NT2/D1 (cell line): ENCODE measurements around the gene OSGEP.

ENCODE experiments used
- DNase-seq: peaks from one replicate; pipeline ENCODE4 v3.0.0-alpha.2; 2011; ENCODE audit warnings: low read depth, low spot score
- H3K27me3 ChIP-seq: 2 replicates; pipeline ENCODE4 v1.6.0; 2011; ENCODE audit warnings: mild to moderate bottlenecking; ENCODE audit not compliant: insufficient read length, insufficient read depth
- H3K36me3 ChIP-seq: 2 replicates; pipeline ENCODE4 v1.6.1; 2011; ENCODE audit warnings: mild to moderate bottlenecking, low read length, mixed read lengths; ENCODE audit not compliant: insufficient read depth, insufficient read length
- H3K4me1 ChIP-seq: 2 replicates; pipeline ENCODE4 v1.5.1; 2011; ENCODE audit not compliant: insufficient read depth, insufficient read length
- H3K4me3 ChIP-seq: 2 replicates; pipeline ENCODE4 v1.5.1; 2011; ENCODE audit warnings: low read depth; ENCODE audit not compliant: insufficient read length
- H3K9ac ChIP-seq: 2 replicates; pipeline ENCODE4 v1.6.0; 2011; ENCODE audit warnings: low read depth; ENCODE audit not compliant: insufficient read length
- H3K9me3 ChIP-seq: 2 replicates; pipeline ENCODE4 v1.5.1; 2011; ENCODE audit warnings: mild to moderate bottlenecking, low read length; ENCODE audit not compliant: insufficient read depth
- SUZ12 ChIP-seq: IDR thresholded peaks from 2 replicates; pipeline ENCODE4 v1.6.1; 2011; ENCODE audit not compliant: insufficient read length, insufficient read depth; ENCODE audit errors: extremely low read depth
- YY1 ChIP-seq: IDR thresholded peaks from 2 replicates; pipeline ENCODE4 v1.6.1; 2011; ENCODE audit not compliant: insufficient read length, insufficient read depth
- ZNF274 ChIP-seq: IDR thresholded peaks from 2 replicates; pipeline ENCODE4 v1.6.1; 2011; ENCODE audit warnings: mild to moderate bottlenecking, low read depth, low read length

The OSGEP gene

DNA sequence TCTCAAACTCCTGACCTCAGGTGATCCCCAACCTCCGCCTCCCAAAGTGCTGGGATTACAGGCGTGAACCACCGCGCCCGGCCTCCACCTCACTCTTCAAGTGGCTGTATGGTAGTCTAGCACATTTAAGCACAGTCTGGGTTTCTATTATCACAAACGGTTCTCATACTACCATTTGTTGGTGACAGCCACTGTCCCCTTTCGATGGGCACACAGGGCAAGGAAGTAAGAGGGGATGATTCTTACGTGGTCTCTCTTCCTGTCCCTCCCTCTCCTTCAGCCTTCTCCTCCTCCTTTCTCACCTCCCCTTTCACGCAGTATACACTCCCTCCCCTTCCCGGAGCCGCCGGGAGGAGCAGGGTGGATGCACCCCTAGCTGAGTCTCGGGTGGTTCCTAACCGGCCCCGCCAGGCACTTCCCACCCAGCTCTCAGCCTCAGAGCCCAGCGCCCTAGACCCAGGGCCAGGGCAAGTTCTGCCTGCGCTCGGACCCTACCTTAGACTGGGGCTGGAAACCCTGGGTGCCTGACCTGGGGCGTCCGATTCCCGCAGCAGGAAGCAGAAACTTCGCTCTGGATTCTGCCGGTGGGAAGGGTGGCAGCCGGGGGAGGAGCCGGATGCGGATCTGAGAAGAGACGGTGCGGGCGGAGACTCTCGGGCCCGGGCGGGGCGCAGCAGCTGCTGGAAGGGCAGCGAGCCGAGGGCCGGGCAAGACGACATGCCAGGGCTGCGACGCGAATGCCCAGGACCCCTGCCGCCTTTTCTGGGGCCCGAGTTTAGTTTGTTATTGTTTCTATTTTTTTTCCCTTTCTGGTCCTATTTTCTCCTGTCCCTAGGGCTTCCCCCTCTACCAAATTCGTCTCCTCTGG, 41.5 kb downstream of the OSGEP start, which contains the start of gene TEP1:
Gene TEP1 (minus strand): TSS at position 626 of the 868 bp plus-strand sequence. CDS start 5,062 bp downstream, outside the sequence.
- Histone ChIP-seq H3K4me1 (no peaks in the 10 kb centered on the region), H3K9me3 (no peaks in the 10 kb centered on the region), H3K36me3 (peaks cover 3% of the 10 kb centered on the region), H3K9ac (peak within 1 kb of the TSS; percentile 81), H3K4me3 (peak within 1 kb of the TSS; percentile 83), H3K27me3 (peaks cover 5% of the 10 kb centered on the region)
- TF ChIP-seq YY1 (no peak), ZNF274 (no peak), SUZ12 (no peak)
- DNase-seq, result peak; percentile 46

DNA sequence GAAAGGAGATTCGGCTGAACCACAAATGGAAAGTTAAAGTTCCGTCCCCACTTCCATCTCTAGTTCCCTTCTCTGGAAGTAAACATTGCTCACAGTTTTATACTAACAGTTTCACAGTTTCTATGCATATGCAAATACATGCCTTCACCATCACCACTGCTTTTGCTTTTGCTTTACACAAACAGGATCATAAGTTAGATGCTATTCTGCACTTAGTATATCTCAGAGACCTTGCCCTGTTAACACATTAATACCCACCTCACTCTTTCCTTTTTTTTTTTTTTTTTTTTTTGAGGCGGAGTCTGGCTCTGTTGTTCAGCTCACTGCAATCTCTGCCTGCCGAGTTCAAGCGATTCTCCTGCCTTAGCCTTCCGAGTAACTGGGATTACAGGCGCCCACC, 42.2 kb downstream of the OSGEP start:
- H3K4me3 ChIP-seq, result peak overlapping the region; percentile 83
- no peaks in the 10 kb centered on the region for H3K4me1 ChIP-seq
- H3K27me3 ChIP-seq, result peaks cover 5% of the 10 kb centered on the region
- peaks cover 10% of the 10 kb centered on the region for H3K36me3 ChIP-seq
- DNase-seq, result no peak
- peak overlapping the region; percentile 81 for H3K9ac ChIP-seq
- H3K9me3 ChIP-seq, result no peaks in the 10 kb centered on the region
- TF ChIP-seq SUZ12 (no peak), YY1 (no peak), ZNF274 (no peak)

DNA sequence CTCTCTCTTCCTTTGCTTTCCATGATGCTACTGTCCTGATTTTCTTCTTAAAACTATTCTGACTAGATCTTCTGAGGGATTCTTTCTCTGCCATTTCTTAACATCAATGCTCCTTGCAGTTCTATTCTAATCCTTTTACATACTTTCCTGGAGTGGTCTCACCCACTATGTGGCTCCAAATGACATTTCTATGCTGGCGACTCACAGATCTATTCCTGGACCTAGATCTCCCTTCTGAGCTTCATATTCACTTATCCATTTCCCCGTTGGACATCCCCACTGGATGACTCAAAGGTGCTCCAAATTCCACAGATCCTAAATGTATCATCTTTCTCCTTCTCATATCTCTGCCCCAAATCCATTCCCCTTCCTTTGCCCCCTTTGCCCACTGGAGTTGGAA, 45.4 kb downstream of the OSGEP start:
- no peak overlapping the region for H3K9ac ChIP-seq
- H3K36me3 ChIP-seq, result peaks cover 35% of the 10 kb centered on the region
- H3K9me3 ChIP-seq, result no peaks in the 10 kb centered on the region
- no peak overlapping the region for H3K4me3 ChIP-seq
- H3K4me1 ChIP-seq, result no peaks in the 10 kb centered on the region
- TF ChIP-seq ZNF274 (no peak), SUZ12 (no peak), YY1 (no peak)
- H3K27me3 ChIP-seq, result peaks cover 2% of the 10 kb centered on the region
- DNase-seq, result no peak

DNA sequence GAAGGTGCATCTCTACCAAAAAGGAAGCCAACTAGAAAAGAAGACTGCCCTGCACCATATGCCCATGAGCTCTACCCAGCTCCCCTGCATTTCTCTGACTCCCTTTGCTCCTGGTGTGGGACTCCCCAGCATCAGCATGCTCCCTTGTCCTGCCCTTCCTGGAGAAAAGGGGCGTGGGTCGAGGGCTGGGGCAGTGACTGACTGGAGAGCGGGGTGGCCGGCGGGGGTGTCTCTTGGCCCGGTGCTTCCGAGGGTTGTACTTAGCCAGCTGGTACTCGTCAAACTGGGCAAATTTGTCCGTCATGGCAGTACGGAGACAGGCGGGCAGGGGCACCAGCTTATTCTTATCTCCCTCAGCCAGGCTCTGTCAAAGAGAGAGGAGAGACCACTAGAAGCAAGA, 51.1 kb downstream of the OSGEP start:
- H3K9me3 ChIP-seq, result no peaks in the 10 kb centered on the region
- peaks cover 75% of the 10 kb centered on the region for H3K36me3 ChIP-seq
- TF ChIP-seq ZNF274, result no peak
- TF ChIP-seq SUZ12, result no peak
- no peak for TF ChIP-seq YY1
- H3K9ac ChIP-seq, result no peak overlapping the region
- H3K27me3 ChIP-seq, result no peaks in the 10 kb centered on the region
- H3K4me3 ChIP-seq, result no peak overlapping the region
- no peaks in the 10 kb centered on the region for H3K4me1 ChIP-seq
- no peak for DNase-seq

DNA sequence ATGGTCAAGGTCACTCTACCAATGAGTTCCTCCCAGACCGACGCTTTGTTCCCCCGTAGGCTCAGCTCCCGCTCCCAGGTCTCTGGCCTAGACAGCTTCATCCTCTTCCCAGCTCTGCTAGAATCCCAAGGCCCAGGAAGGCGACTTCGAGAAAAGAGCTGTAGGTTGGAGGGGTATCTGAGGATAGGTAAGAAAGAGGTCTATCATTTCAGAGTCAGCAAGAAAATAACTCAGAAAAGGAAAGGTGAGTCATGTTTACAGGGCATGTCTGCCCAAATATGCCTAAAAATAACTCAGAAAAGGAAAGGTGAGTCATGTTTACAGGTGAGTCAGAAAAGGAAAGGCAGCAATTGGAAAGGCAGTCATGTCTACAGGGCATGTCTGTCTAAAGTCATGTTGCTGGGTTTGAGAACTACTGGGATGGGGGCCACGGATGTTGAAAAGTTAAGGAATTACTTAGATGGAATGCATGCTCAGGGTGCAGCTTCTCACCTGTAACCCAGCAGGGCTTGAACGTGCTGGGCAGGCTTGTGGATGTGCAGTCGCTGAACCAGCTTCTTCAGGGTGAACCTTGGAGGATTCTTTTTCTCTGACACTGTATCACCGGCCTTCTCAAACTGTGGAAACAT, 53.5 kb downstream of the OSGEP start:
- TF ChIP-seq ZNF274 (no peak), SUZ12 (no peak), YY1 (no peak)
- DNase-seq, result no peak
- Histone ChIP-seq H3K9ac (no peak overlapping the region), H3K36me3 (peaks cover 67% of the 10 kb centered on the region), H3K4me1 (no peaks in the 10 kb centered on the region), H3K4me3 (no peak overlapping the region), H3K9me3 (no peaks in the 10 kb centered on the region), H3K27me3 (no peaks in the 10 kb centered on the region)

DNA sequence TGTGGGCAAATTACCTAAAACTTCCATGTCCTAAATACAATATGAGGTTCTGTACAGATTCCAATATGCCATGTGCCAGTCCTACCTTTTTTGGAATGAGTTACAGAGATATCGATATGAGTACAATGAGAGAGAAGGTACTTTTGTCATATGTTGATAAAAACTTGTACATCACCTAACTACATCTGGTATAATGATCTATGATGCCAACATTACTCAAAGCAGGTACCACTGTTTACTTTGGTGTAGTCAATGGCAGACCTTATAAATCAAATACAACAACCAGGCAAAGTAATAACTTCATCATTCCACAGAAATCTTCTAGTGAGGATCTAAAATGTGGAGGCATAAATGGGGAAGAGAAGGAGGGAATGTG, 54.0 kb downstream of the OSGEP start:
- no peak for TF ChIP-seq ZNF274
- TF ChIP-seq YY1, result no peak
- no peak for TF ChIP-seq SUZ12
- H3K9ac ChIP-seq, result no peak overlapping the region
- H3K9me3 ChIP-seq, result no peaks in the 10 kb centered on the region
- peaks cover 70% of the 10 kb centered on the region for H3K36me3 ChIP-seq
- no peaks in the 10 kb centered on the region for H3K27me3 ChIP-seq
- DNase-seq, result no peak
- no peak overlapping the region for H3K4me3 ChIP-seq
- no peaks in the 10 kb centered on the region for H3K4me1 ChIP-seq

DNA sequence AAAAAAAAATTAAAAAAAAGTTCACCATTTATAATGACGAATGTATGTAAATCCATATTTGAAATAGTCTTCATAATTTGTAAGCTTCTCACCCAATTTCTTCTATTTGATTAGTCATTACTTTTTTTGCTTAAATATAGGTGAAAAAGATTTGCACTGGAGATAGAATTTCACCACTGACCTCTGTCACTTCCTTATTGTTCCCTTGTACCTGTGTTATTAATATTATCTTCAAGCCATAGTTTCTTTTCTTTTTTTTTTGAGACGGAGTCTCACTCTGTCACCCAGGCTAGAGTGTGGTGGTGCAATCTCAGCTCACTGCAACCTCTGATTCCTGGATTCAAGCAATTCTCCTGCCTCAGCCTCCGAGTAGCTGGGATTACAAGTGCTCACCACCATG, 57.1 kb downstream of the OSGEP start:
- DNase-seq, result no peak

More for the DNA sequence above, 57.1 kb downstream of the OSGEP start:
- no peaks in the 10 kb centered on the region for H3K27me3 ChIP-seq
- no peak overlapping the region for H3K4me3 ChIP-seq
- no peak overlapping the region for H3K9ac ChIP-seq
- no peaks in the 10 kb centered on the region for H3K9me3 ChIP-seq
- no peaks in the 10 kb centered on the region for H3K4me1 ChIP-seq
- TF ChIP-seq YY1 (no peak), SUZ12 (no peak), ZNF274 (no peak)
- peaks cover 61% of the 10 kb centered on the region for H3K36me3 ChIP-seq
